ENCODE data around the gene NBPF26.
"Not testable (repeated sequence)": the region's sequence is repeated elsewhere in the genome, so short reads cannot be mapped to it uniquely, and the experiment has no call there.

Gene NBPF26

DNA sequence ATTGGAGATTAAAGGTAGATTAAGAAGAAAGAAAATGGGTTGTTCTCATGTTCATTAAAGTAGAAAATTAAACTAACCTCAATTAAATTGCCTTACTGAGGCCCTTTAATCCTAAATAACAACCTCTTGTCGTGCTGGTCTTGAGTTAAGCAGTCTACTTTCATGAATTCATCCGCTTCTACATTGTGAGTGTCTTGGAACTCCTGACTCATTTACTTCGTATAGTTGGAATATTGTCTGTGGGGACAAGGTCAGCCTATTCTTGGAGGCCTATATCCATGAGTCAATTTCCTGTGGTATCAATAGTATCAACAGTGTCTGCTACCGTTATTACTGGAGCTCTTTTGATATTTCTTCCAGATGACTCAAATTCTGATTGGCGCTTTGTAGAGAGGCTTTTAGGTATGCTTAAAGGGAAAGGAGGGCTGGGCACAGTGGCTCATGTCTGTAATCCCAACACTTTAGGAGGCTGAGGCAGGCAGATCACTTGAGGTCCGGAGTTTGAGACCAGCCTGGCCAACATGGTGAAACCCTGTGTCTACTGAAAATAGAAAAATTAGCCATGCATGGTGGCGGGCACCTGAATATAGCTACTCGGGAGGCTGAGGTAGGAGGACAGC, 136.0 kb downstream of the NBPF26 start:
- H3K4me1 ChIP-seq (ENCODE audit: control insufficient read depth, insufficient read depth, low read length); H3K9ac ChIP-seq (ENCODE audit: low read length in 2 of 2); H3K27me3 ChIP-seq (ENCODE audit: control insufficient read depth in 1 of 2, insufficient read depth in 2 of 2, low read length in 2 of 2); H3K27ac ChIP-seq (ENCODE audit: low read length); H3K36me3 ChIP-seq (ENCODE audit: control insufficient read depth in 2 of 2, insufficient read depth in 2 of 2, low read length in 2 of 2); H3K4me3 ChIP-seq (ENCODE audit: low read length in 2 of 2); H3K9me3 ChIP-seq (ENCODE audit: control insufficient read depth in 2 of 2, low read length in 2 of 2): not testable (repeated sequence)

- not testable (repeated sequence) for H3K4me3 ChIP-seq (ENCODE audit: low read length in 2 of 2); H3K36me3 ChIP-seq (ENCODE audit: control insufficient read depth in 2 of 2, insufficient read depth in 2 of 2, low read length in 2 of 2); H3K9ac ChIP-seq (ENCODE audit: low read length in 2 of 2); H3K4me1 ChIP-seq (ENCODE audit: control insufficient read depth, insufficient read depth, low read length); H3K27ac ChIP-seq (ENCODE audit: low read length); H3K27me3 ChIP-seq (ENCODE audit: control insufficient read depth in 1 of 2, insufficient read depth in 2 of 2, low read length in 2 of 2); H3K9me3 ChIP-seq (ENCODE audit: control insufficient read depth in 2 of 2, low read length in 2 of 2)
These were observed 154.5 kb downstream of the NBPF26 start for GRCh38 chr1:120878206-120878605.

DNA sequence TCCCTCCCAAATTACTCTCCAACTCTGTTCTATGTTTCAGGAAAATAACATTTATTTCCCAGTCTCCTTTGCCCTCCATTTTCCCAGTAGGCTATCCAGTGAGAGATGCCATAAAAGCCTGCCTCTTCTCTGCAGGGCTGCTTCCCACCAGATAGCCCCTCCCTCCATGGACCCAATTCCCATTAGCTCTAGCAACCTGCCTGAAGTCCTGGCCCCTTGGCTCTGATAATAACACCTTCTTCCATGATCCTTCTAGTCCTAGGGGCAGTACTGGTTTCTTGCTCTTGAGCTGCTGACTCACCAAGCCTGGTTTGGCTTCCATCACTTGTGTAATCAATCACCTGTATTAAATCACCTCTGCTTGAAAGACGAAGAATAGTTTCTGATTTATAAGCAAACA, 156.3 kb downstream of the NBPF26 start:
- not testable (repeated sequence) for H3K27ac ChIP-seq (ENCODE audit: low read length)

GRCh38 chr1:120881934-120882333, 158.2 kb downstream of the NBPF26 start:
- H3K9me3 ChIP-seq (ENCODE audit: control insufficient read depth in 2 of 2, low read length in 2 of 2); H3K27ac ChIP-seq (ENCODE audit: low read length); H3K27me3 ChIP-seq (ENCODE audit: control insufficient read depth in 1 of 2, insufficient read depth in 2 of 2, low read length in 2 of 2); H3K36me3 ChIP-seq (ENCODE audit: control insufficient read depth in 2 of 2, insufficient read depth in 2 of 2, low read length in 2 of 2); H3K4me3 ChIP-seq (ENCODE audit: low read length in 2 of 2); H3K4me1 ChIP-seq (ENCODE audit: control insufficient read depth, insufficient read depth, low read length); H3K9ac ChIP-seq (ENCODE audit: low read length in 2 of 2): not testable (repeated sequence)

More for the DNA sequence above, 156.3 kb downstream of the NBPF26 start:
- H3K4me3 ChIP-seq (ENCODE audit: low read length in 2 of 2); H3K27me3 ChIP-seq (ENCODE audit: control insufficient read depth in 1 of 2, insufficient read depth in 2 of 2, low read length in 2 of 2); H3K9ac ChIP-seq (ENCODE audit: low read length in 2 of 2); H3K4me1 ChIP-seq (ENCODE audit: control insufficient read depth, insufficient read depth, low read length); H3K36me3 ChIP-seq (ENCODE audit: control insufficient read depth in 2 of 2, insufficient read depth in 2 of 2, low read length in 2 of 2); H3K9me3 ChIP-seq (ENCODE audit: control insufficient read depth in 2 of 2, low read length in 2 of 2): not testable (repeated sequence)

All from stomach smooth muscle (tissue), 2 donors.